Karpas-422 (cell line): Measurements from ENCODE around the gene USP17L19. TPM values are rescaled to one million over a fixed set of nuclear protein-coding genes. Genes with fewer than 3 reads are reported as not detected.
"Not testable (repeated sequence)": the region's sequence is repeated elsewhere in the genome, so short reads cannot be mapped to it uniquely, and the experiment has no call there.

Experiments
- DNase-seq: peaks from one replicate; pipeline ENCODE4 v3.0.0-alpha.2; 2015
- H2AFZ ChIP-seq: fragments of 200-600 bp; sonication (generic); 2 replicates; pipeline ENCODE4 v1.6.1; 2014; ENCODE audit warnings: antibody characterized with exemption, low read length, mixed read lengths
- H3K27ac ChIP-seq: fragments of 200-600 bp; sonication (generic); 2 replicates; pipeline ENCODE4 v1.5.1; 2014; ENCODE audit warnings: mild to moderate bottlenecking, low read length, moderate library complexity
- H3K27me3 ChIP-seq: fragments of 200-600 bp; sonication (generic); 2 replicates; pipeline ENCODE4 v1.6.1; 2014; ENCODE audit warnings: low read length, mixed read lengths
- H3K36me3 ChIP-seq: fragments of 200-600 bp; sonication (generic); 2 replicates; pipeline ENCODE4 v1.6.1; 2014; ENCODE audit warnings: low read length, mixed read lengths; ENCODE audit not compliant: insufficient read depth
- H3K4me1 ChIP-seq: fragments of 200-600 bp; sonication (generic); 2 replicates; pipeline ENCODE4 v1.6.1; 2014; ENCODE audit warnings: mild to moderate bottlenecking, low read length, mixed read lengths
- H3K4me2 ChIP-seq: fragments of 200-600 bp; sonication (generic); 2 replicates; pipeline ENCODE4 v1.6.1; 2014; ENCODE audit warnings: low read length, low read depth, mild to moderate bottlenecking; ENCODE audit not compliant: poor library complexity, severe bottlenecking
- H3K4me3 ChIP-seq: fragments of 200-600 bp; sonication (generic); 2 replicates; pipeline ENCODE4 v1.5.1; 2014; ENCODE audit warnings: mild to moderate bottlenecking, antibody characterized with exemption, low read length, mixed read lengths
- H3K79me2 ChIP-seq: fragments of 200-600 bp; sonication (generic); 2 replicates; pipeline ENCODE4 v1.6.1; 2014; ENCODE audit warnings: mild to moderate bottlenecking, low read length, mixed read lengths
- H3K9ac ChIP-seq: fragments of 200-600 bp; sonication (generic); 2 replicates; pipeline ENCODE4 v1.6.0; 2014; ENCODE audit warnings: low read length
- H3K9me2 ChIP-seq: fragments of 200-600 bp; sonication (generic), shearing (Covaris generic); replicated peaks from 2 replicates; pipeline ENCODE4 v1.6.0; 2014; ENCODE audit warnings: mild to moderate bottlenecking, low read length, moderate library complexity; ENCODE audit not compliant: insufficient read depth
- H3K9me3 ChIP-seq: fragments of 300-700, 200-600 bp; sonication (generic); 2 replicates; pipeline ENCODE4 v1.6.1; 2014; ENCODE audit warnings: low read length, mixed read lengths
- H4K20me1 ChIP-seq: fragments of 200-600 bp; sonication (generic); 2 replicates; pipeline ENCODE4 v1.6.1; 2014; ENCODE audit warnings: mild to moderate bottlenecking, antibody characterized with exemption, low read length, low read depth; ENCODE audit not compliant: insufficient read depth
- total RNA-seq: library from RNA; depleted of rRNA; stranded (reverse); fragments of >200 nt; shearing (Covaris generic); gene quantifications from 2 replicates; pipeline ENCODE4 v1.2.3, GENCODE V29; 2014; ENCODE audit warnings: low replicate concordance

Gene USP17L19
- total RNA-seq, 1 experiment from 2014 or later: not detected

- not testable (repeated sequence) for H2AFZ ChIP-seq, H3K27me3 ChIP-seq, H4K20me1 ChIP-seq, DNase-seq, H3K9ac ChIP-seq, H3K4me3 ChIP-seq, H3K4me2 ChIP-seq, H3K79me2 ChIP-seq, H3K9me3 ChIP-seq, H3K9me2 ChIP-seq, H3K27ac ChIP-seq, H3K4me1 ChIP-seq, H3K36me3 ChIP-seq
Measured at GRCh38 chr4:9238461-9238860, 14.7 kb upstream of the USP17L19 start.

GRCh38 chr4:9243579-9243978 is 9.6 kb upstream of the USP17L19 start, which contains the start of gene USP17L17:
USP17L17 (plus strand) TSS chr4:9243879; CDS start chr4:9243879, 0 bp downstream.
- not testable (repeated sequence) for H3K9ac ChIP-seq, H3K4me3 ChIP-seq, H3K79me2 ChIP-seq, DNase-seq, H3K9me3 ChIP-seq, H2AFZ ChIP-seq, H4K20me1 ChIP-seq, H3K9me2 ChIP-seq, H3K27ac ChIP-seq, H3K36me3 ChIP-seq, H3K27me3 ChIP-seq, H3K4me2 ChIP-seq, H3K4me1 ChIP-seq

GRCh38 chr4:9247953-9248680 is 5.1 kb upstream of the USP17L19 start, which contains the start of gene USP17L18:
USP17L18 (plus strand) TSS chr4:9248630; CDS start chr4:9248630, 0 bp downstream.
- H2AFZ ChIP-seq, H3K27ac ChIP-seq, H3K4me2 ChIP-seq, H3K9me2 ChIP-seq, H4K20me1 ChIP-seq, H3K4me3 ChIP-seq, H3K36me3 ChIP-seq, H3K9ac ChIP-seq, H3K27me3 ChIP-seq, H3K9me3 ChIP-seq, H3K79me2 ChIP-seq, H3K4me1 ChIP-seq: not testable (repeated sequence)
- DNase-seq: peak; percentile 35

- not testable (repeated sequence) for H3K79me2 ChIP-seq, H3K4me1 ChIP-seq, H4K20me1 ChIP-seq, DNase-seq, H3K9ac ChIP-seq, H3K4me3 ChIP-seq, H3K9me2 ChIP-seq, H3K4me2 ChIP-seq, H3K36me3 ChIP-seq, H3K27ac ChIP-seq, H3K9me3 ChIP-seq, H3K27me3 ChIP-seq, H2AFZ ChIP-seq
Measured at GRCh38 chr4:9257824-9258223, 4.6 kb downstream of the USP17L19 start, which contains the start of gene USP17L20. USP17L20 (plus strand) TSS chr4:9258124; CDS start chr4:9258124, 0 bp downstream.

GRCh38 chr4:9262572-9262971 is 9.4 kb downstream of the USP17L19 start, which contains the start of gene USP17L21:
USP17L21 (plus strand) TSS chr4:9262872; CDS start chr4:9262872, 0 bp downstream.
- not testable (repeated sequence) for H3K36me3 ChIP-seq, H3K27ac ChIP-seq, H3K4me2 ChIP-seq, H4K20me1 ChIP-seq, H3K9me3 ChIP-seq, H3K9me2 ChIP-seq, H2AFZ ChIP-seq, H3K9ac ChIP-seq, DNase-seq, H3K4me1 ChIP-seq, H3K27me3 ChIP-seq, H3K4me3 ChIP-seq, H3K79me2 ChIP-seq

- H3K79me2 ChIP-seq, H4K20me1 ChIP-seq, H3K36me3 ChIP-seq, DNase-seq, H3K9ac ChIP-seq, H3K4me2 ChIP-seq, H2AFZ ChIP-seq, H3K9me2 ChIP-seq, H3K4me1 ChIP-seq, H3K9me3 ChIP-seq, H3K4me3 ChIP-seq, H3K27me3 ChIP-seq, H3K27ac ChIP-seq: not testable (repeated sequence)
Measured at GRCh38 chr4:9267319-9267718, 14.1 kb downstream of the USP17L19 start, which contains the start of gene USP17L22. USP17L22 (plus strand) TSS chr4:9267619; CDS start chr4:9267619, 0 bp downstream.

- not testable (repeated sequence) for H3K79me2 ChIP-seq, H3K4me3 ChIP-seq, H3K27me3 ChIP-seq, H3K4me2 ChIP-seq, H3K36me3 ChIP-seq, DNase-seq, H3K9me3 ChIP-seq, H2AFZ ChIP-seq, H3K9me2 ChIP-seq, H4K20me1 ChIP-seq, H3K9ac ChIP-seq, H3K27ac ChIP-seq, H3K4me1 ChIP-seq
Measured at GRCh38 chr4:9271719-9272118, 18.5 kb downstream of the USP17L19 start.
